ENCODE measurements around the gene AGBL4. TPM values are rescaled to one million over a fixed set of nuclear protein-coding genes. Genes with fewer than 3 reads are reported as not detected.

The AGBL4 gene
- total and polyA plus RNA-seq, 2 of the 13 experiments (the other 11 are each of a cell fraction or from before 2014, with no cell fraction given), result not detected

DNA sequence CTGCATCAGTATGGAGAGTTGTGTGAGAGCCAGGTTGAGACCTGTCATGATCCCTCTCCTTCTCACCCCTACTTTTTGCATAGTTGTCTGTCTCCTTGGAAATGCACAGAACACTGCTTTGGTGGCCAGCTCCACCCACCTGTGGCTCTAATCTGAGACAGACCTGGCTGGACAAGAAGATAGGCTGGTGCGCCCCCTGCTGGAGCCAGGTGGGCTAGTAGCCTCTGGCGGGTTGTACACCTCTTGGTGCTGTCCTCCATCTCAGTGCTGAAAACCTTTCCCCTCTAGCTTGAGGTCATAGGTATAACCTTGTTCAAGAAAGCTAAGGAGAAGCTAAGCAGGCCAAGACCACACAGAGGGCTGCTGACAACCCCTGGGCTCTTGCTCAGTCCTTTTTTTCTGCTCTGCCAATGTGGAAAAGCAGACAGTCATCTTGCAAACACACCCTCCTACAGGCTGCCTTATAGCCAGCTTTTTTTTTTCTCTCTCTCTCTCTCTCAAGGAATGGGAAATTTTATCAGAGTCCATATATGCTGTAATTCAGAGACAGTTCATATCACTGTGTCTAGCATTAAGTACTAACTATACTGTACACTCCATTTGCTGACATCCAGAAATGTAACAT, 1492.9 kb downstream of the AGBL4 start (continued):
- TF ChIP-seq, protein P1, sequence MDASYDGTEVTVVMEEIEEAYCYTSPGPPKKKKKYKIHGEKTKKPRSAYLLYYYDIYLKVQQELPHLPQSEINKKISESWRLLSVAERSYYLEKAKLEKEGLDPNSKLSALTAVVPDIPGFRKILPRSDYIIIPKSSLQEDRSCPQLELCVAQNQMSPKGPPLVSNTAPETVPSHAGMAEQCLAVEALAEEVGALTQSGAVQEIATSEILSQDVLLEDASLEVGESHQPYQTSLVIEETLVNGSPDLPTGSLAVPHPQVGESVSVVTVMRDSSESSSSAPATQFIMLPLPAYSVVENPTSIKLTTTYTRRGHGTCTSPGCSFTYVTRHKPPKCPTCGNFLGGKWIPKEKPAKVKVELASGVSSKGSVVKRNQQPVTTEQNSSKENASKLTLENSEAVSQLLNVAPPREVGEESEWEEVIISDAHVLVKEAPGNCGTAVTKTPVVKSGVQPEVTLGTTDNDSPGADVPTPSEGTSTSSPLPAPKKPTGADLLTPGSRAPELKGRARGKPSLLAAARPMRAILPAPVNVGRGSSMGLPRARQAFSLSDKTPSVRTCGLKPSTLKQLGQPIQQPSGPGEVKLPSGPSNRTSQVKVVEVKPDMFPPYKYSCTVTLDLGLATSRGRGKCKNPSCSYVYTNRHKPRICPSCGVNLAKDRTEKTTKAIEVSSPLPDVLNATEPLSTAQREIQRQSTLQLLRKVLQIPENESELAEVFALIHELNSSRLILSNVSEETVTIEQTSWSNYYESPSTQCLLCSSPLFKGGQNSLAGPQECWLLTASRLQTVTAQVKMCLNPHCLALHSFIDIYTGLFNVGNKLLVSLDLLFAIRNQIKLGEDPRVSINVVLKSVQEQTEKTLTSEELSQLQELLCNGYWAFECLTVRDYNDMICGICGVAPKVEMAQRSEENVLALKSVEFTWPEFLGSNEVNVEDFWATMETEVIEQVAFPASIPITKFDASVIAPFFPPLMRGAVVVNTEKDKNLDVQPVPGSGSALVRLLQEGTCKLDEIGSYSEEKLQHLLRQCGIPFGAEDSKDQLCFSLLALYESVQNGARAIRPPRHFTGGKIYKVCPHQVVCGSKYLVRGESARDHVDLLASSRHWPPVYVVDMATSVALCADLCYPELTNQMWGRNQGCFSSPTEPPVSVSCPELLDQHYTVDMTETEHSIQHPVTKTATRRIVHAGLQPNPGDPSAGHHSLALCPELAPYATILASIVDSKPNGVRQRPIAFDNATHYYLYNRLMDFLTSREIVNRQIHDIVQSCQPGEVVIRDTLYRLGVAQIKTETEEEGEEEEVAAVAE (CRISPR knock-in tag; IDR thresholded peaks at IDR 0.05; ENCODE audit: borderline replicate concordance), result 0 out of 2 replicates have a peak, but pooled peaks have one; percentile 35
- no peak for TF ChIP-seq GATAD2A (CRISPR knock-in tag; IDR thresholded peaks at IDR 0.05)
- no peak for TF ChIP-seq POLR2A (IDR thresholded peaks at IDR 0.05; ENCODE audit: insufficient read depth in 1 of 2, low read depth in 2 of 2, low read length in 2 of 2)
- no peak for TF ChIP-seq ZNF616 (CRISPR knock-in tag; IDR thresholded peaks at IDR 0.05; ENCODE audit: low read depth)
- TF ChIP-seq, protein P2, sequence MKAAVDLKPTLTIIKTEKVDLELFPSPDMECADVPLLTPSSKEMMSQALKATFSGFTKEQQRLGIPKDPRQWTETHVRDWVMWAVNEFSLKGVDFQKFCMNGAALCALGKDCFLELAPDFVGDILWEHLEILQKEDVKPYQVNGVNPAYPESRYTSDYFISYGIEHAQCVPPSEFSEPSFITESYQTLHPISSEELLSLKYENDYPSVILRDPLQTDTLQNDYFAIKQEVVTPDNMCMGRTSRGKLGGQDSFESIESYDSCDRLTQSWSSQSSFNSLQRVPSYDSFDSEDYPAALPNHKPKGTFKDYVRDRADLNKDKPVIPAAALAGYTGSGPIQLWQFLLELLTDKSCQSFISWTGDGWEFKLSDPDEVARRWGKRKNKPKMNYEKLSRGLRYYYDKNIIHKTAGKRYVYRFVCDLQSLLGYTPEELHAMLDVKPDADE (CRISPR knock-in tag; IDR thresholded peaks at IDR 0.05), result no peak
- peak in 1 of 2 experiments; percentile 56; a peak in 1 of 4 replicates for TF ChIP-seq KLF16 (CRISPR knock-in tag; IDR thresholded peaks at IDR 0.05)
- 0 out of 2 replicates have a peak, but pooled peaks have one; percentile 55 for TF ChIP-seq ZNF607 (CRISPR knock-in tag; IDR thresholded peaks at IDR 0.05; ENCODE audit: borderline replicate concordance)
- no peak for TF ChIP-seq ZMAT3 (CRISPR knock-in tag; conservative IDR thresholded peaks at IDR 0.05)
- TF ChIP-seq KAT8 (CRISPR knock-in tag; IDR thresholded peaks at IDR 0.05), result peak; percentile 31; the same call in 1 of the 2 replicates
- TF ChIP-seq, protein P3, sequence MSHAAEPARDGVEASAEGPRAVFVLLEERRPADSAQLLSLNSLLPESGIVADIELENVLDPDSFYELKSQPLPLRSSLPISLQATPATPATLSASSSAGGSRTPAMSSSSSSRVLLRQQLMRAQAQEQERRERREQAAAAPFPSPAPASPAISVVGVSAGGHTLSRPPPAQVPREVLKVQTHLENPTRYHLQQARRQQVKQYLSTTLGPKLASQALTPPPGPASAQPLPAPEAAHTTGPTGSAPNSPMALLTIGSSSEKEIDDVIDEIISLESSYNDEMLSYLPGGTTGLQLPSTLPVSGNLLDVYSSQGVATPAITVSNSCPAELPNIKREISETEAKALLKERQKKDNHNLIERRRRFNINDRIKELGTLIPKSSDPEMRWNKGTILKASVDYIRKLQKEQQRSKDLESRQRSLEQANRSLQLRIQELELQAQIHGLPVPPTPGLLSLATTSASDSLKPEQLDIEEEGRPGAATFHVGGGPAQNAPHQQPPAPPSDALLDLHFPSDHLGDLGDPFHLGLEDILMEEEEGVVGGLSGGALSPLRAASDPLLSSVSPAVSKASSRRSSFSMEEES (CRISPR knock-in tag; IDR thresholded peaks at IDR 0.05), result peak; percentile 76
- TF ChIP-seq TBX2 (CRISPR knock-in tag; IDR thresholded peaks at IDR 0.05; ENCODE audit: borderline replicate concordance), result no peak; the same call in 1 of the 2 replicates
- TF ChIP-seq RARG (CRISPR knock-in tag; IDR thresholded peaks at IDR 0.05; ENCODE audit: low read depth), result no peak
- no peak for TF ChIP-seq RELA (CRISPR knock-in tag; IDR thresholded peaks at IDR 0.05)
- TF ChIP-seq NR2F6 (IDR thresholded peaks at IDR 0.05), result no peak
- TF ChIP-seq NR2F6 (CRISPR knock-in tag; IDR thresholded peaks at IDR 0.05), result 0 out of 2 replicates have a peak, but pooled peaks have one; percentile 8
- no peak for TF ChIP-seq ZNF569 (CRISPR knock-in tag; IDR thresholded peaks at IDR 0.05; ENCODE audit: borderline replicate concordance)
- no peak for TF ChIP-seq PHF20 (CRISPR knock-in tag; IDR thresholded peaks at IDR 0.05)
- TF ChIP-seq, protein P4, sequence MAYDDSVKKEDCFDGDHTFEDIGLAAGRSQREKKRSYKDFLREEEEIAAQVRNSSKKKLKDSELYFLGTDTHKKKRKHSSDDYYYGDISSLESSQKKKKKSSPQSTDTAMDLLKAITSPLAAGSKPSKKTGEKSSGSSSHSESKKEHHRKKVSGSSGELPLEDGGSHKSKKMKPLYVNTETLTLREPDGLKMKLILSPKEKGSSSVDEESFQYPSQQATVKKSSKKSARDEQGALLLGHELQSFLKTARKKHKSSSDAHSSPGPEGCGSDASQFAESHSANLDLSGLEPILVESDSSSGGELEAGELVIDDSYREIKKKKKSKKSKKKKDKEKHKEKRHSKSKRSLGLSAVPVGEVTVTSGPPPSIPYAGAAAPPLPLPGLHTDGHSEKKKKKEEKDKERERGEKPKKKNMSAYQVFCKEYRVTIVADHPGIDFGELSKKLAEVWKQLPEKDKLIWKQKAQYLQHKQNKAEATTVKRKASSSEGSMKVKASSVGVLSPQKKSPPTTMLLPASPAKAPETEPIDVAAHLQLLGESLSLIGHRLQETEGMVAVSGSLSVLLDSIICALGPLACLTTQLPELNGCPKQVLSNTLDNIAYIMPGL (CRISPR knock-in tag; IDR thresholded peaks at IDR 0.05; ENCODE audit: borderline replicate concordance in 1 of 2, low read depth in 1 of 2), result 0 out of 4 replicates have a peak, but pooled peaks have one; percentile 35 to 65
- TF ChIP-seq MIXL1 (CRISPR knock-in tag; IDR thresholded peaks at IDR 0.05), result 0 out of 2 replicates have a peak, but pooled peaks have one; percentile 44
- TF ChIP-seq ATF7 (IDR thresholded peaks at IDR 0.05), result no peak
- no peak for TF ChIP-seq ATF7 (CRISPR knock-in tag; IDR thresholded peaks at IDR 0.05)
- TF ChIP-seq ELF1 (CRISPR knock-in tag; IDR thresholded peaks at IDR 0.05), result no peak
- 0 out of 2 replicates have a peak, but pooled peaks have one; percentile 52 for TF ChIP-seq KMT2B (CRISPR knock-in tag; IDR thresholded peaks at IDR 0.05)
- TF ChIP-seq ZNF713 (CRISPR knock-in tag; IDR thresholded peaks at IDR 0.05), result no peak
